Endothelial cell of umbilical vein (primary cell): ENCODE measurements around the gene RGR. TPM values are rescaled to one million over a fixed set of nuclear protein-coding genes. Genes with fewer than 3 reads are reported as not detected.

Experiments
- BruUV-seq: library from RNA; stranded (reverse); fragments of 400-500 nt; replicated peaks from 2 replicates; lab custom pipeline; 2021; lab: Mats Ljungman, UMichigan
- CTCF ChIA-PET: fragments of 300-600, 350-600 bp; sonication (Branson Sonifier 250); formaldehyde crosslinking; loops from one replicate; lab custom pipeline; 2021; ENCODE audit warnings: antibody characterized with exemption, inconsistent platforms; lab: Charles Lee
- POLR2A ChIA-PET: fragments of 300-600, 350-600 bp; sonication (Branson Sonifier 250); formaldehyde crosslinking; loops from one replicate; lab custom pipeline; 2021; ENCODE audit warnings: antibody characterized with exemption, inconsistent platforms; lab: Charles Lee
- DNase-seq: peaks from one replicate; pipeline ENCODE4 v3.0.0-alpha.2; 2011; ENCODE audit warnings: low read depth, low spot score
- FAIRE-seq: peaks from 2 replicates; lab custom pipeline; 2011; peaks lifted over from hg19 to GRCh38; lab: Jason Lieb, UNC
- H2AFZ ChIP-seq: 2 replicates; pipeline ENCODE4 v1.6.0; 2012; ENCODE audit warnings: low read depth, low read length, control low read depth, inconsistent platforms
- H3K27ac ChIP-seq: 2 replicates; pipeline ENCODE4 v1.5.1; 2011; ENCODE audit warnings: low read depth, mild to moderate bottlenecking, control low read depth, low read length, moderate library complexity; ENCODE audit not compliant: insufficient read depth
- H3K27me3 ChIP-seq, 2 experiments: 2 replicates each; pipeline versions ENCODE4 v1.6.0 to v1.6.1; 2011; ENCODE audit warnings: low read length in 2 of 2, mixed read lengths in 1 of 2; ENCODE audit not compliant: control insufficient read depth in 2 of 2, insufficient read depth in 2 of 2
- H3K36me3 ChIP-seq, 2 experiments: 2 replicates in 1 of 2; 3 replicates in 1 of 2; pipeline ENCODE4 v1.5.1; 2011; ENCODE audit warnings: low read length in 2 of 2, mild to moderate bottlenecking in 1 of 2, moderate library complexity in 1 of 2; ENCODE audit not compliant: control insufficient read depth in 2 of 2, insufficient read depth in 2 of 2; ENCODE audit errors: extremely low read depth in 1 of 2
- H3K4me1 ChIP-seq: 3 replicates; pipeline ENCODE4 v1.5.1; 2011; ENCODE audit warnings: mild to moderate bottlenecking, low read length; ENCODE audit not compliant: control insufficient read depth, insufficient read depth; ENCODE audit errors: extremely low read depth
- H3K4me2 ChIP-seq: 2 replicates; pipeline ENCODE4 v1.6.1; 2011; ENCODE audit warnings: low read length, control low read depth, mixed read lengths; ENCODE audit not compliant: insufficient read depth
- H3K4me3 ChIP-seq, 3 experiments: fragments of 200-600 bp in 1 of 3; sonication (generic), shearing (Covaris generic) in 1 of 3; replicated peaks in 1 of 3; 2 replicates each; pipeline ENCODE4 v1.5.1; 2011 to 2016; ENCODE audit warnings: control low read depth in 3 of 3, low read length in 3 of 3, mild to moderate bottlenecking in 2 of 3, inconsistent platforms in 1 of 3, low read depth in 1 of 3, moderate library complexity in 1 of 3; ENCODE audit not compliant: insufficient read depth in 1 of 3
- H3K79me2 ChIP-seq: 2 replicates; pipeline ENCODE4 v1.6.0; 2012; ENCODE audit warnings: low read length, inconsistent platforms; ENCODE audit not compliant: control insufficient read depth, insufficient read depth
- H3K9ac ChIP-seq: replicated peaks from 2 replicates; pipeline ENCODE3; 2011; ENCODE audit warnings: low read length, control low read depth; ENCODE audit not compliant: insufficient read depth; ENCODE audit errors: extremely low read depth
- H3K9me1 ChIP-seq: replicated peaks from 3 replicates; pipeline ENCODE4 v1.6.0; 2011; ENCODE audit warnings: mild to moderate bottlenecking, low read length; ENCODE audit not compliant: control insufficient read depth, insufficient read depth; ENCODE audit errors: extremely low read depth
- H3K9me3 ChIP-seq: replicated peaks from 2 replicates; pipeline ENCODE4 v1.5.1; 2012; ENCODE audit warnings: low read length, inconsistent platforms; ENCODE audit not compliant: control insufficient read depth, insufficient read depth
- H4K20me1 ChIP-seq: replicated peaks from 2 replicates; pipeline ENCODE3; 2011; ENCODE audit warnings: mild to moderate bottlenecking, low read length; ENCODE audit not compliant: control insufficient read depth, insufficient read depth; ENCODE audit errors: extremely low read depth
- CTCF ChIP-seq, 2 donors: IDR thresholded peaks; 1 replicate in 1 of 2; 2 replicates in 1 of 2; pipeline ENCODE4 v1.5.1; 2011; ENCODE audit warnings: low read length in 2 of 2, mild to moderate bottlenecking in 2 of 2, moderate library complexity in 2 of 2, control low read depth in 1 of 2, inconsistent platforms in 1 of 2, low read depth in 1 of 2; ENCODE audit not compliant: insufficient read depth in 1 of 2; ENCODE audit errors: extremely low read depth in 1 of 2
- EZH2 ChIP-seq: IDR thresholded peaks from 2 replicates; pipeline ENCODE4 v1.6.1; 2012; ENCODE audit warnings: borderline replicate concordance, low read depth, mild to moderate bottlenecking, moderate library complexity, low read length, inconsistent platforms; ENCODE audit not compliant: severe bottlenecking
- FOS ChIP-seq: IDR thresholded peaks from 2 replicates; pipeline ENCODE4 v1.6.1; 2011; ENCODE audit warnings: mild to moderate bottlenecking, low read length, moderate library complexity, borderline replicate concordance; ENCODE audit not compliant: insufficient read depth
- GATA2 ChIP-seq: IDR thresholded peaks from 2 replicates; pipeline ENCODE4 v1.7.0; 2011; ENCODE audit warnings: low read depth, mild to moderate bottlenecking, moderate library complexity, mixed read lengths, low read length; ENCODE audit not compliant: insufficient read length, insufficient read depth
- JUN ChIP-seq: IDR thresholded peaks from 2 replicates; pipeline ENCODE4 v1.6.1; 2011; ENCODE audit warnings: borderline replicate concordance, low read depth; ENCODE audit not compliant: insufficient read length, insufficient read depth
- MAX ChIP-seq: IDR thresholded peaks from 2 replicates; pipeline ENCODE4 v1.6.1; 2011; ENCODE audit not compliant: insufficient read depth, insufficient read length
- MYC ChIP-seq: IDR thresholded peaks from one replicate; pipeline ENCODE4 v1.6.1; 2011; ENCODE audit warnings: mild to moderate bottlenecking, low read depth, low read length
- POLR2A ChIP-seq: IDR thresholded peaks from 2 replicates; pipeline ENCODE4 v1.6.1; 2012; ENCODE audit warnings: low read depth, mild to moderate bottlenecking, control low read depth, low read length
- POLR2AphosphoS5 ChIP-seq: IDR thresholded peaks from 2 replicates; pipeline ENCODE4 v1.6.1; 2012; ENCODE audit warnings: low read depth, mild to moderate bottlenecking, control low read depth, low read length, moderate library complexity; ENCODE audit not compliant: insufficient read depth
- dilution Hi-C: fragments of 300-500 bp; cut with MboI; formaldehyde crosslinking; loops from one replicate; pipeline ENCODE4 v1.15.0; 2019; ENCODE audit warnings: low sequenced_read_pairs; ENCODE audit not compliant: extremely low pct_ligation_motif_present
- intact Hi-C: fragments of 100-400 bp; cut with micrococcal nuclease; formaldehyde crosslinking; loops from one replicate; pipeline ENCODE4 v1.10.0; 2022
- polyA plus RNA-seq, 4 experiments: library from polyadenylated mRNA; depleted of rRNA in 3 of 4; stranded (reverse) in 3 of 4; unstranded in 1 of 4; fragments of >200 nt; gene quantifications; 2 replicates each; pipeline versions ENCODE4 v1.2.1 to v1.2.3, GENCODE V29; 2011 to 2012; ENCODE audit warnings: missing spikeins in 1 of 4
- total RNA-seq: library from RNA; stranded (reverse); gene quantifications from 2 replicates; pipeline ENCODE4 v1.2.3, GENCODE V29; 2021

The RGR gene
- total and polyA plus RNA-seq, 2 donors (not counting 3 experiments of a cell fraction or from before 2014, with no cell fraction given): not detected

GRCh38 chr10:84233940-84234339 is 10.9 kb upstream of the RGR start:
- no TSS peak for BruUV-seq
- Histone ChIP-seq H3K9ac (no peak overlapping the region), H2AFZ (no peak overlapping the region), H3K27ac (no peak overlapping the region), H3K36me3 (no peaks in the 10 kb centered on the region), H3K4me1 (no peaks in the 10 kb centered on the region), H3K9me3 (no peaks in the 10 kb centered on the region), H3K27me3 (no peaks in the 10 kb centered on the region), H3K9me1 (no peaks in the 10 kb centered on the region), H3K79me2 (no peaks in the 10 kb centered on the region), H3K4me2 (no peak overlapping the region), H4K20me1 (no peaks in the 10 kb centered on the region), H3K4me3 (no peak overlapping the region)
- DNase-seq (no peak), FAIRE-seq (no peak)
- POLR2A ChIA-PET: no interaction called here
- intact Hi-C loops (no loop called here), dilution Hi-C loops (no loop called here)
- CTCF ChIA-PET: interaction anchor here (1.4 kb wide), 1 partner anchor 19 kb away, joined by 3 read pairs; no protein-coding TSS in a partner anchor
- TF ChIP-seq JUN (no peak), FOS (no peak), EZH2 (no peak), MAX (no peak), POLR2AphosphoS5 (no peak), POLR2A (no peak), GATA2 (no peak), MYC (no peak), CTCF (IDR thresholded peaks at IDR 0.05; ENCODE audit: extremely low read depth in 1 of 2, insufficient read depth in 1 of 2, low read depth in 1 of 2, low read length in 2 of 2) (no peak)
